Colon (tissue), 2 donors: ENCODE measurements around the gene NKAP.
"Not testable (repeated sequence)": the region's sequence is repeated elsewhere in the genome, so short reads cannot be mapped to it uniquely, and the experiment has no call there.

Experiments
- FAIRE-seq: peaks from 2 replicates; lab custom pipeline; 2012; peaks lifted over from hg19 to GRCh38; lab: Jason Lieb, UNC
- donor health status: control.
- donor health status: control.

Gene NKAP

DNA sequence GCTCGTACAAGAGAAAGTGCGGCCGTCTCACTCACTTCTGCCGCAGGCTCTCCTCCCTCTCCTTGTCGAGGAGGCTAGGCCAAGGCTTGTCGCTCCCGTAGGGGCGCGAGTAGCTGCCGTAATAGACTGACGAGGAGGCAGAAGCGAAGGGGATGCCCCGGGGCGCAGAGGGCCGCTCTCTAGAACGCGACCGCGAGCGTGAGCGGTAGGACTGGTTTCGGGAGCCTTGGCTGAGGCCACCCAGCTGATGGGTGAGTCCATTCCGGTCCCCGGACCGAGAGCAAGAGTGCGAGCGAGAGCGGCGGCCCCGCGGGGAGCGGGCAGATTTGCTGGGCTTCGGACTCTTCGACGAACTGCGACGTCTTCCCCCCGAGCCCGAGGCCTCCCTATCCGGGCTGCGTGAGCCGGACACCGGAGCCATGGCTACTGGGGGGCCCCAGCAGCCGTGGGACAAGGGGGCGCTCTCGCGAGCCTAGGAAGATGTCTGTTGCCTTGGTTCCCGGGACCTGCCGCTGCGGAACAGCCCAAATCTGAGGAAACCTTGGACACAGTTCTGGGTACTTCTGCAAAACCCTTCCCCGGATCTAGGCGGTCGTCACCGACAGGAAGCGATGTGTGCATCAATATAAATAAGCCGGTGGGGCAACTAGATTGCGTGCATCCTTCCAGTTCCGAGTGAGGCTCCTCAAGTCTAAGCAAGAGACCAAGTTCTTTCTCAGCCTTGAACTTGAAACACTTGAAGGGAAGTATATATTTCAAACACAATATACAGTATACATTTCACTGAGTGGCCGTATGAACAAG is at the start of gene NKAP:
Gene NKAP, minus strand, starts transcription at position 567 of the 804 bp plus-strand sequence. Its CDS starts 146 bp downstream, at position 421.
- peak; percentile 73 for FAIRE-seq

DNA sequence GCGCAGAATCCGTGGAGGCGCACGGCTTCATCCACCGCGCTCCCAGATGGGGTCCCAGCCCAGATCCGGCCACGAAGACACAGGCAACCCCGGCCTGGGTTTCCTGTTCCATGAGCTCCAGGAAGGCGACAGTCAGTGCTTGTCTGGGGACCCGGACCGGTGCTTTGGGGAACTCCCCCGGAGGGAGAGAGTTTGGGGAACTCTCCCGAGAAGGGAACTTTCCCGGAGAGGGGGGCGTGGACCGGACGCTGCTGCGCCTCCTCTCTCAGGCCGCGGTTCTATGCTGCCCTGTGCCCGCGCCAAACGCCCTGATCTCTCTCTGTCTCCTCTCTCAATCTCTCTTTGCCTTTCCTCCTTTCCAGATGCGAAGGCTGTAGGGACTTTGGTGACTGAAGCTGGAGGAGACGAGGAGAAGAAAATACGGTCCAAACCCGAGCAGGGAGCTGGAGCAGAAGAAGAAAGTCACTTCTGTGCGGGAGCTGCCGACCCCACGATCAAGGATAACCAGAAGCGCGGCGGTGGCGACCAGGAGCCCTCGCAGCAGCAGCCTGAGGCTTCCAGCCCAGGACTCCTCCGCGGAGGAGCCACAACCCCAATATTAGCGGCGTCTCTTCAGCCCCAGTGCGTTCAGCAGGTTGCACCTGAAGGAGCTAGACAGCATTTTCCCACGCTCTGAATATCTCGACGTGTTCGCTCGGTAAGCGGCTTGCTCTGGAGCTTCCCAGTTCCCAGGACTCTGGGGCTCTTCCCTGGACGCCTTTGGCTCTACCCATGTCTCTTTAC is 47.6 kb upstream of the NKAP start:
- FAIRE-seq = no peak

DNA sequence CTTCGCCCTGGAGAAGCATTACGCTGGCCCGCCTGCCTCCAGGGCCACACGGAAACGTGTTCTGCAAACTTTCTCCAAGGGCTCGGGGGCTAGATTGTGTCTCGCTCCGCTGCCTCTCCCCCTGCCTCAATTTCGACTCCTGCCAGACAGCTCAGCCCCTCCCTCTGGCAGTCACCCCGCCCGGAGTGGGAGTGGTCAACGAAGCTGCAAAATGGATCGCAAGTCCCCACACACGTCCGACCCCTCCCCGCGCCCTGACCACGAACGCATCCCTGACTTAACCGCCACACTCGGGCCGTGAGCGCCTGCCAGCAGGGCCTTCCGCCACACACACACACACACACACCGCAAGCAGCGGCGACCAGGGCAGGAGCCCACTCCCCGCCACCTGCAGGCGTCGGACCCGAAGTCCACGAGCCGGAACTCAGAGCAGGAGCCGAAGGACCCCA is 47.0 kb upstream of the NKAP start:
- no peak for FAIRE-seq

DNA sequence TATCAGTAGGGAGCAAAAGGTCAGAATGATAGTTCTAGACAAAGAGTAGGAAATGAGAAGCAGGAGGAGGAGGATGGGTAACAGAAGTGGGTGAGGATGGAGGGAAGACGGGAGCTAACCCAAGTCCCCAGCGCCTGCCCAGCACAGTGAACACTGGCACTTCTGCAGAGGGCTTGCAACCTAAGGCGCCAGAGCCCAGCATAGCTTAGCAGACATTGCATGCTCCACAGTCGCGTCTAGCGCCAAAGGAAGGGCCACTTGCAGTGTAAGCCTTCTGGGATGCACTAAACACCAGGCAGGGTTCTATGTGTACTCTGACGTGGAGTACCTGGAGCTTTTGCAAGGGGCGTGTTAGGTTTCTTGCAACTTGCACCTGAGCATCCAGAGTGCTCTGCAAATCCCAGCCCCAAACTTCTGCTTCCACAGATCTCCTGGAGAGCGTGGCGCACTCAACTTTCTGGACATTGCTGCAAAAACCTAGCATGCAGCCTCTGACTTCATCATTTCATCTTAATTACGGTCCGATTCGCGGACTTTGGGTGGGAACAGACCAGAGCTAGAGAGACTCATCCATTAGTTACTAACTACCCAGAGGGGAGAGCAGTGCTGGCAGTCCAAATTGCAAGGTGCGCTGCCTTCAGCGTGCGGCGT is 46.5 kb upstream of the NKAP start:
- no peak for FAIRE-seq

DNA sequence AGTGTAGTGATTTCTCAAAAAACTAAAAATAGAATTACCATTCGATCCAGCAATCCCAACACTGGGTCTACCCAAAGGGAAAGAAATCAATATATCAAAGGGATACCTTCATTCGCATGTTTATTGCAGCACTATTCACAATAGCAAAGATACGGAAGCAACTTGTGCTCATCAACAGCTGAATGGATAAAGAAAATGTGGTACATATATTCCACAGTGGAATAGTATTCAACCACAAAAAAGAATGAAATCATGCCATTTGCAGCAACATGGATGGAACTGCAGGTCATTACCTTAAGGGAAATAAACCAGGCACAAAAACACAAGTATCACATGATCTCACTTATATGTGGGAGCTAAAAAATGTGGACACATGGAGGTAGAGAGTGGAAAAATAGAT is 42.7 kb upstream of the NKAP start:
- no peak for FAIRE-seq

DNA sequence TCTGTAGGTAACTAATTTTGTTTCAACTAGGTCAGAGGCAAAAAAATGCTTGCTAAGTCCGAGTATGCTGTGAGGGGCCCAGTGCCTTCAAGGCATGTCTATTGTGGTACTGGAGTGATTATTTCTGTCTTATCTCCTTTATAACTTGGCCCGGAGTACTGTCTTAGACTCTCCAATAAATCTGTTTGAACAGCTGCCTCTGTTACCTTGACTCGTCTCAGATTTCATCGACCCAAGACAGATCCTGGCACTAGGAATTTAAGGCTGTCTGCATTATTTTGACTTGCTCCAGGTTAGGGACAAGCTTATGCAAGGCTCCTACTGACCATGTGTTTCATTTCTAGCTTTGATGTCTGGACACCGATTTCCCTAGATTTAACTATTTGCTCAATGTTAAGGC is 41.1 kb upstream of the NKAP start:
- FAIRE-seq = no peak

DNA sequence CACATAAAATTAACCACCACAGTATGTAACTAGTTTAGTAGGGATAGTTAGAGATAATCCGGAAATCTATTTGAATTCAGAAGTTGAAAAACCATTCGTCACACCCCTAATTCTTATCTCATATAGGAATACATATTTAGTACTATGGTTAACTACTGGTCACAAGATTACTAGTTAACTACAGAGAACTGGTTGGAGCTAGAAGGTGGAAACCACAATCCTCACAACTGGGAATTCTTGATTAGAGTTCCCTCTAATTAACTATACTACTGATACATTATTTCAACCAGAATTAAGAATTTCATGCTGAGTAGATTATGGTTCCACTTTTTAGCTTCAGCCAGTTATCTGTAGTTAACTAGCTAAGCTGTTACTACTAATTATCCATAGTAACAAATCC is 39.9 kb upstream of the NKAP start:
- FAIRE-seq = no peak

DNA sequence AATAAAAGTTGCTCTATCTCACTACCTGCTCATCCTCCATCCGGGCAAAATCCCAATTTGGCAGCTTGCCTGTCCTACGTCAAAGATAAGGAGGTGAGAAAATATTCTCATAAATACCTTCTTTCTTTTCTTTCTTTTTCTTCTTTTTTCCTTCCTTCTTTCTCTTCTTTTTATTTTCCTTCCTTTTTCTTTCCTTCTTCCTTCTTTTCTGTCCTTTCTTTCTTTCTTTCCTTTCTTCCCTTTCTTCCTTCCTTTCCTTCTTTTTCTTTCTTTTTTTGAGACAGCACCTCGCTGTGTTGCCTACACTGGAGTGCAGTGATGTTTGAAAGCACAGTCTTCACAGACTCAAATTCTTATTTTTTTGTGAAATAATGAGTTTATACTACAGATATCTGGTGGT is 38.6 kb upstream of the NKAP start:
- FAIRE-seq = no peak

DNA sequence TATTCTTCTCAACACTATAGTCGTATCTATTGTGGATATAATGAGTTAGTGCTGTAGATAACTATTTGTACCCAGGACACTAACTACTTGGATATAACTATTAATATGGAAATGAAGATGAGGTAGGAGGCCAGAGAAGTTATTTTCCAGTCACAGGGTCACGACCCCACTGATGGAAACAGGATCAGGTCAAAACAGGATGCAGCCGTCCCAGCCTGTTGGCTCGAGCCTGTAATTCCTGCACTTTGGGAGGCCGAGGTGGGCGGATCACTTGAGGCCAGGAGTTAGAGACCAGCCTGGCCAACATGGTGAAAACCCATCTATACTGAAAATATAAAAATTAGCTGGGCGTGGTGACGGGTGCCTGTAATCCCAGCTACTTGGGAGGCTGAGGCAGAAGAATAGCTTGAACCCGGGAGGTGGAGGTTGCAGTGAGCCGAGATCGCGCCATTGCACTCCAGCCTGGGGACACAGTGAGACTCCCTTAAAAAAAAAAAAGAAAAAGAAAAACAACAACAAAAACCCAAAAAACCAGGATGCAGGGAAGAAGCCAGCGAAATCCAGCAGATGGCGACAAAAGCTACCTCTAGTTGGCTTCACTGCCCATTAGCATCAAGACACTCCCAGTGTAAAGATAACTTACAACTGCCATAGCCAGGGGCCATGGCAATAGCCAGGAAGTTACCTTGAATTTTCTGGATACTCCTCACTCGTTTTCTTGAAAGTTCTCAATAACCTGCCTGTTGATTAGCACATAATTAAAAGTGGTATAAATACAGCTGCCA is 37.9 kb upstream of the NKAP start:
- no peak for FAIRE-seq

DNA sequence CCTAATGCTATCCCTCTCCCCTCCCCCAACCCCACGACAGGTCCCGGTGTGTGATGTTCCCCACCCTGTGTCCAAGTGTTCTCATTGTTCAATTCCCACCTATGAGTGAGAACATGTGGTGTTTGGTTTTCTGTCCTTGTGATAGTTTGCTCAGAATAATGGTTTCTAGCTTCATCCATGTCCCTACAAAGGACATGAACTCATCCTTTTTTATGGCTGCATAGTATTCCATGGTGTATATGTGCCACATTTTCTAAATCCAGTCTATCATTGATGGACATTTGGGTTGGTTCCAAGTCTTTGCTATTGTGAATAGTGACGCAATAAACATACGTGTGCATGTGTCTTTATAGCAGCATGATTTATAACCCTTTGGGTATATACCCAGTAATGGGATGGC is 33.6 kb upstream of the NKAP start:
- FAIRE-seq = not testable (repeated sequence)

DNA sequence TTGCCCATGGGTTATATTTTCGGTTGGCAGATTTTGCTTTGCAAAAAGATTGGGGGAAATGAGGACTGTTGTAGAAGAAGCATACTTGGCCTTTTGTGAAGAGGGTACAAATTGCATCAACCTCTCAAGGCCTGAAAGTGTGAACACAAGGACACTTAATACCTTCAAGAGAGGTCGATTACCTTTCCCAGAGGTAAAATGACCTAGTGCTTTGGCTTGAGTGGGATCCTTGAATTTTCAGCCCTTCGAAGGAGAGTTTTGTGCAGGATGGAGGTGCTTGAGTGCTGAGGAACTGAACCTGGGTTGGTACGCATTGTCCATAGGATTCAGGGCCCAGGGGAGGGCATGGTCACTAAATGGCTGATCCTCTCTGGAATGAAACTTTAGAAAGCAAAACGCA is 27.6 kb upstream of the NKAP start:
- no peak for FAIRE-seq

DNA sequence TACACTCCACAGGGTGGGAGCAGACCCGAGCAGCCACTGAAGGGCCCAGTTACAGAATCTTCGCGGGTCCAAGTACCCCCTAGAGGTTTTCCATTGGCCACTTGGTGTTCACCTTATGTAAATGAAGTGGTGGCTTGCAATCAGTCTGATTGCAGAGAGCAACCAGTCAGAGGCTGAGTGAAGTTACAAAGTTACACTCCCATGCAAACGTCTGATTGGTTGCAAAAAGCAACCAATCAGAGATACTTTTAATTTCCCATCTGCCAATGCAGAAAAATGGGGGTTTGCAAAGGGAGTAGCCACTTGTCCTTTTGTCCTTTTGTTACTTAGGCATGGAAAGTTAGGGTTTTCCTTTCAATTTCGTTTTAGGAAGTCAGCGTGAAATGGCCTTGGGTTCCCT is 27.0 kb upstream of the NKAP start:
- FAIRE-seq = no peak

DNA sequence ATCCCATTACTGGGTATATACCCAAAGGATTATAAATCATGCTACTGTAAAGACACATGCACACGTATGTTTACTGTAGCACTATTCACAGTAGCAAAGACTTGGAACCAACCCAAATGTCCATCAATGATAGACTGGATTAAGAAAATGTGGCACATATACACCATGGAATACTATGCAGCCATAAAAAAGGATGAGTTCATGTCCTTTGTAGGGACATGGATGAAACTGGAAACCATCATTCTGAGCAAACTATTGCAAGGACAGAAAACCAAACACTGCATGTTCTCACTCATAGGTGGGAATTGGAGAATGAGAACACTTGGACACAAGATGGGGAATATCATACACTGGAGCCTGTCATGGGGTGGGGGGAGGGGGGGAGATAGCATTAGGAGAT is 23.3 kb upstream of the NKAP start:
- FAIRE-seq = not testable (repeated sequence)

DNA sequence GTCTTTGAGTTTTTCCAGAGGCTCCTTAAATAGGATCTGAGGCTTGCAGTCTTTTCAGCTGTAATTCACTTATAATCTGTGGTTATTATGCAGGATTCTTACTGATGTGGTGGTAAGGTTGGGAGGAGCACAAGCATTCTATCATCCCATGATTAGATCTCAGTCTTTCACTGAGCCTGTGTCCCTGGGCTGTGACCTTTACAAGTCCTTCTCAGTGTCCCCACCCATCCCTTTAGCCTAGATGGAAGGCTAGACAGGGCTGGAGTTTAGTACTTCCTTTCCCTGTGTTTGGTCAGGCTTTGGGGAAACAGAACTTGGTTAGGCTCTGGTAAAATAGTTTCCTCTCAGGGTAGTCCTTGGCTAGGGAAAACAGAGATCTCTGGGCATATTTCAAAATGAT is 17.1 kb upstream of the NKAP start:
- FAIRE-seq = no peak

DNA sequence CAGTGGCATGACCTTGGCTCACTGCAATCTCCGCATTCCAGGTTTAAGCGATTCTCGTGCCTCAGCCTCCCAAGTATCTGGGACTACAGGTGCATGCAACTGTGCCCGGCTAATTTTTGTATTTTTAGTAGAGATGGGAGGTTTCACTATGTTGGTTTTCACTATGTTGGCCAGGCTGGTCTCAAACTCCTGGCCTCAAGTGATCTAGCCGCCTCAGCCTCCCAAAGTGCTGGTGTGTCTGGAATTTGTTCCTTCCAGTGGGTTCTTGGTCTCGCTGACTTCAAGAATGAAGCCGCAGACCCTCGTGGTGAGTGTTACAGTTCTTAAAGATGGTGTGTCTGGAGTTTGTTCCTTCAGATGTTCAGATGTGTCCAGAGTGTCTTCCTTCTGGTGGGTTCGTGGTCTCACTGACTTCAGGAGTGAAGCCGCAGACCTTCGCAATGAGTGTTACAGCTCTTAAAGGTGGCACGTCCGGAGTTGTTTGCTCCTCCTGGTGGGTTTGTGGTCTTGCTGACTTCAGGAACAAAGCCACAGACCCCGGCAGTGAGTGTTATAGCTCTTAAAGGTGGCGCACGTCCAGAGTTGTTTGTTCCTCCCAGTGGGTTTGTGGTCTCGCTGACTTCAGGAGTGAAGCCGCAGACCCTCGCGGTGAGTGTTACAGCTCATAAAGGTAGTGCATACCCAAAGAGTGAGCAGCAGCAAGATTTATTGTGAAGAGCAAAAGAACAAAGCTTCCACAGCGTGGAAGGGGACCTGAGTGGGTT is 12.4 kb upstream of the NKAP start:
- FAIRE-seq = not testable (repeated sequence)

DNA sequence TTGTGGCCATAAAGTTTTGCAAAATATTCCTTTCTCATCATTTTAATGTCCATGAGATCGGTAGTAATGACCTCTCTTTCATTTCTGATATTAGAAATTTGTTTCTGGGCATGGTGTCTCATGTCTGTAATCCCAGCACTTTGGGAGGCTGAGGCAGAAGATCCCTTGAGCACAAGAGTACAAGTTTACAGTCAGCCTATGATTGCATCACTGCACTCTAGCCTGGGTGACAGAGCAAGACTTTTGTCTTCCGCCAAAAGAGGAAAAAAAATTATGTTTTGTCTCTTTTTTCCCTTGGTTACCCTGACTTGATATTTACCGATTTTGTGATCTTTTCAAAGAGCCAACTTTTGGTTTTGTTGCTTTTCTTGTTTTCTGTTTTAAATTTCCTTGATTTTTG is 10.8 kb upstream of the NKAP start:
- FAIRE-seq = no peak

DNA sequence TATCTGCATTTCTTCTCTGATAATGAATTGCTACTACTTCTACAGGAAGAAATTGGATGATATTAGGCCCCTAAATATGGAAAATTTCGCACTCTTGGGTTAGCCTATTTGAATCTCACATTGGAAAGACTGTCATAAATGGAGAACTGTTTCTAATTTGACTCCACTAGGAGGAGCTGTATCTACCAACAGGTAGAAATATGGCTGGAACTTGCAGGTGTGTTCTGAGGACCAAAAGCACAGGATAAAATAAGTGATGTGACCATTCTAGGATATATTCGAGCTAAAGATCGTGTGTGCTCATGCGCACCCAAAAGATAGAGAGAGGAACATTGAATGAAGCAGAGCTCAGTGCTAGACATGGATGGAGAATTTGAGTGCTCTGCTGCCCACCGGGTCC is 4.8 kb upstream of the NKAP start:
- FAIRE-seq = no peak

DNA sequence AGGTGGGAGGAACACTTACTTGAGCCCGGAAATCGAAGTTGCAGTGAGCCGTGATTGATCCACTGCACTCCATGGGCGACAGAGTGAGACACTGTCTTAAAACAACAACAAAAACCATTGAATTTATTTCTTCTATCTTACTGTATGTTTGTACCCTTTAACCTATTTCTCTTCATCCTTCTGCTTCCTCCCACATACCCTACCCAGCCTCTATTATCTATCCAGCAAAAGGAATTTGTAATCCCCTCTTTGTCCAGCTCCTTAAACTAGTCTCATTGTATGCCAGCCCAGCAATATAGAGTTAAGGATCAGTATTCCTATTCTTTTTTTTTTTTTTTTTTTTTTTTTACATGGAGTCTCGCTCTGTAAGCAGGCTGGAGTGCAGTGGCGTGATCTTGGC is 1.9 kb upstream of the NKAP start:
- FAIRE-seq = no peak

DNA sequence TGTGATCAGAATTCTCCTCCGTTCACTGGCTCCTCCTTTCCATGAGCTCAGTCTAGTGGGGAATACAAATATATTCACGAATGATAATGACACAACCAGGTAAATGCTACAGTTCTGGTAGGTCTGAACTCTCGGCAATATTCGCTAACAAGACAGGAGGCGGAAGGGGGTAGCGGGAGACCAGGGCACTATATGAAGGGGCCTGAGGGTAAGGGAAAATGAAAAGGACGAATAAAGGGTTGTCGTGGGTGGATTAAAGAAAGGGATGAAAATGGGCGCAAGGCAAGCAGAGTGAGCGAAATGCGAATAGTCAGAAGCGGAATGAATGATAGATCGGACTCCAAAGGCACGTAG is 743 bp downstream of the NKAP start:
- no peak for FAIRE-seq

DNA sequence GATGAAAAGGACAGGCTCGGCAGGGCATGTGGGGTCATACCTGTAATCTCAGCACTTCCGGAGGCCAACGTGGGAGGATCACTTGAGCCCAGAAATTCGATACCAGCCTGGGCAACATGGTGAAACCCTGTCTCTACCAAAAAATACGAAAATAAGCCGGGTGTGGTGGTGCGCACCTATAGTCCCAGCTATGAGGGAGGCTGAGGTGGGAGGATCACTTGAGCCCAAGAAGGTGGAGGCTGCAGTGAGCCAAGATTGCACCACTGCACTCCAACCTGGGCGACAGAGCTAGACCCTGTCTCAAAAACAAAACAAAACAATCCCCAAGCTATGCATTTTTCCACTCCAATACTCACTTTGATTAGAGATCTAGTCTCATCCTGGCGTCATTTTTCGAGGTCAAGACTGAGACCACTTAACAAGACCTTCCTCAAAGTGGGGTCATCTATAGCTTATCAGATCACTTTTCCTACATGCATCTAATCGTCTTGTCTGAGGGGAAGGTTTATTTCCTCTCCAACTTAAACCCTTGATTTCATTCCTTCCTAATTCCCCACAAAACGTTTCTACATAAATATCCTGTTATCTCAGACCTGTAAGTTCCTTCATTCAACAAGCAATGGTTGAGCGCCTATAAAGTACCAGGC is 1.3 kb downstream of the NKAP start:
- no peak for FAIRE-seq

DNA sequence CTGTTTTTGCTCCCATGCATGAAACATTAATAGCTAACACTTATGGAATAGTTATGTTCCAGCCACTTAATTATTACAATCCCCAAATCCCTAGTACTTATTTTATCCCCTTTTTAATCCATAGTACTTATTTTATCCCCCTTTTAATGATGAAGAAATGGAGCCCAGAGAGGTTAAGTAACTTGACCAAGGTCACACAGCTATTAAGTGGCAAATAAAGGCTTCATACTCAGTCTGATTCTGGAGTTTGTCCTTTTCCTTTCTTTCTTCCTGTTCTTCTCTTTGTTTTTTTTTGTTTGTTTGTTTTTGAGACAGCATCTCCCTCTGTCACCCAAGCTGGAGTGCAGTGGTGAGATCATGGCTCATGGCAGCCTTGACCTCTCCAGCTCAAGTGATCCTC is 2.2 kb downstream of the NKAP start:
- no peak for FAIRE-seq
